ENCODE measurements around the gene AMOTL2.

The AMOTL2 gene

GRCh38 chr3:134374105-134374790 lies at the start of gene AMOTL2:
Gene AMOTL2, minus strand, starts transcription at chr3:134374447. Its CDS starts 3,014 bp downstream, at chr3:134371433.
- in situ Hi-C loops (cut with MboI; ENCODE audit: low sequenced_read_pairs) = no loop called here

GRCh38 chr3:134423153-134423552 lies 48.9 kb upstream of the AMOTL2 start:
- in situ Hi-C loops (cut with MboI; ENCODE audit: low sequenced_read_pairs) = no loop called here

GRCh38 chr3:134419960-134420321 lies 45.7 kb upstream of the AMOTL2 start:
- in situ Hi-C loops (cut with MboI; ENCODE audit: low sequenced_read_pairs) = no loop called here

GRCh38 chr3:134419214-134419959 lies 45.1 kb upstream of the AMOTL2 start:
- in situ Hi-C loops (cut with MboI; ENCODE audit: low sequenced_read_pairs) = no loop called here

GRCh38 chr3:134409041-134409440 lies 34.8 kb upstream of the AMOTL2 start:
- in situ Hi-C loops (cut with MboI; ENCODE audit: low sequenced_read_pairs) = no loop called here

GRCh38 chr3:134407239-134407625 lies 33.0 kb upstream of the AMOTL2 start:
- in situ Hi-C loops (cut with MboI; ENCODE audit: low sequenced_read_pairs) = no loop called here

GRCh38 chr3:134406331-134407238 lies 32.3 kb upstream of the AMOTL2 start:
- in situ Hi-C loops (cut with MboI; ENCODE audit: low sequenced_read_pairs) = no loop called here

GRCh38 chr3:134404366-134404885 lies 30.2 kb upstream of the AMOTL2 start:
- in situ Hi-C loops (cut with MboI; ENCODE audit: low sequenced_read_pairs) = no loop called here

GRCh38 chr3:134397755-134398154 lies 23.5 kb upstream of the AMOTL2 start:
- in situ Hi-C loops (cut with MboI; ENCODE audit: low sequenced_read_pairs) = no loop called here

GRCh38 chr3:134395103-134395502 lies 20.9 kb upstream of the AMOTL2 start:
- in situ Hi-C loops (cut with MboI; ENCODE audit: low sequenced_read_pairs) = no loop called here

- in situ Hi-C loops (cut with MboI; ENCODE audit: low sequenced_read_pairs) = no loop called here
Measured at GRCh38 chr3:134394380-134394779, 20.1 kb upstream of the AMOTL2 start.

GRCh38 chr3:134393074-134393473 lies 18.8 kb upstream of the AMOTL2 start:
- in situ Hi-C loops (cut with MboI; ENCODE audit: low sequenced_read_pairs) = no loop called here

GRCh38 chr3:134392336-134392983 lies 18.2 kb upstream of the AMOTL2 start:
- in situ Hi-C loops (cut with MboI; ENCODE audit: low sequenced_read_pairs) = no loop called here

GRCh38 chr3:134389865-134390264 lies 15.6 kb upstream of the AMOTL2 start:
- in situ Hi-C loops (cut with MboI; ENCODE audit: low sequenced_read_pairs) = no loop called here

GRCh38 chr3:134388788-134389485 lies 14.7 kb upstream of the AMOTL2 start:
- in situ Hi-C loops (cut with MboI; ENCODE audit: low sequenced_read_pairs) = no loop called here

- in situ Hi-C loops (cut with MboI; ENCODE audit: low sequenced_read_pairs) = no loop called here
Measured at GRCh38 chr3:134388292-134388691, 14.0 kb upstream of the AMOTL2 start.

- in situ Hi-C loops (cut with MboI; ENCODE audit: low sequenced_read_pairs) = no loop called here
Measured at GRCh38 chr3:134387293-134387692, 13.0 kb upstream of the AMOTL2 start.

GRCh38 chr3:134384963-134385362 lies 10.7 kb upstream of the AMOTL2 start:
- in situ Hi-C loops (cut with MboI; ENCODE audit: low sequenced_read_pairs) = no loop called here

GRCh38 chr3:134381831-134382442 lies 7.7 kb upstream of the AMOTL2 start:
- in situ Hi-C loops (cut with MboI; ENCODE audit: low sequenced_read_pairs) = no loop called here

GRCh38 chr3:134381076-134381475 lies 6.8 kb upstream of the AMOTL2 start:
- in situ Hi-C loops (cut with MboI; ENCODE audit: low sequenced_read_pairs) = no loop called here

Measured in HL-60/S4 treated with phorbol 12-myristate 13-acetate at 8.2 ng/mL for 4 days and 3 days (cell line).